Neural crest cell (in vitro differentiated cells): ENCODE measurements around the gene MTF1. TPM values are rescaled to one million over a fixed set of nuclear protein-coding genes. Genes with fewer than 3 reads are reported as not detected.
A peak's percentile ranks its signal among the peaks of the same experiment; 100 is the strongest.

Source experiments
- DNase-seq: peaks from one replicate; pipeline ENCODE4 v3.0.0; 2021; ENCODE audit warnings: low read depth, mixed read lengths, low spot score
- H3K27ac Mint-ChIP-seq: one replicate; pipeline ENCODE4 v1.8.0; 2021; ENCODE audit warnings: mild to moderate bottlenecking, mixed read lengths; ENCODE audit not compliant: unreplicated experiment
- H3K27me3 Mint-ChIP-seq: 2 replicates; pipeline ENCODE4 v1.8.0; 2021; ENCODE audit warnings: low read depth, mild to moderate bottlenecking, mixed read lengths
- H3K36me3 Mint-ChIP-seq: 2 replicates; pipeline ENCODE4 v1.8.0; 2021; ENCODE audit warnings: low read depth, mild to moderate bottlenecking, mixed read lengths
- H3K4me1 Mint-ChIP-seq: 2 replicates; pipeline ENCODE4 v1.8.0; 2021; ENCODE audit warnings: mixed read lengths
- H3K4me3 Mint-ChIP-seq: one replicate; pipeline ENCODE4 v1.8.0; 2021; ENCODE audit warnings: mild to moderate bottlenecking, mixed read lengths
- H3K9me3 Mint-ChIP-seq: 2 replicates; pipeline ENCODE4 v1.8.0; 2021; ENCODE audit warnings: mixed read lengths
- CTCF ChIP-seq: fragments of 200-600 bp; sonication (generic); conservative IDR thresholded peaks from 2 replicates; pipeline ENCODE4 v1.5.0; 2021; ENCODE audit warnings: antibody characterized with exemption, mild to moderate bottlenecking
- total RNA-seq: library from RNA; stranded (reverse); gene quantifications from 2 replicates; pipeline ENCODE4 v1.2.1, GENCODE V29; 2021

Gene MTF1
- total RNA-seq, 1 donor from 2014 or later = 19.9 TPM

GRCh38 chr1:37875833-37876232 is 16.4 kb upstream of the MTF1 start:
- Mint-ChIP-seq H3K4me3 (no peak overlapping the region), H3K9me3 (no peaks in the 10 kb centered on the region), H3K27ac (no peak overlapping the region), H3K4me1 (no peaks in the 10 kb centered on the region), H3K27me3 (no peaks in the 10 kb centered on the region), H3K36me3 (no peaks in the 10 kb centered on the region)
- peak; percentile 24 for TF ChIP-seq CTCF
- DNase-seq = no peak

- Mint-ChIP-seq H3K27ac (no peak overlapping the region), H3K27me3 (no peaks in the 10 kb centered on the region), H3K36me3 (peaks cover 8% of the 10 kb centered on the region), H3K9me3 (no peaks in the 10 kb centered on the region), H3K4me1 (no peaks in the 10 kb centered on the region), H3K4me3 (no peak overlapping the region)
- TF ChIP-seq CTCF = no peak
- no peak for DNase-seq
Measured at GRCh38 chr1:37872692-37873091, 13.3 kb upstream of the MTF1 start.

GRCh38 chr1:37868466-37868865 is 9.1 kb upstream of the MTF1 start:
- Mint-ChIP-seq H3K9me3 (no peaks in the 10 kb centered on the region), H3K4me1 (no peaks in the 10 kb centered on the region), H3K4me3 (no peak overlapping the region), H3K27me3 (no peaks in the 10 kb centered on the region), H3K27ac (no peak overlapping the region), H3K36me3 (peaks cover 12% of the 10 kb centered on the region)
- TF ChIP-seq CTCF = no peak
- DNase-seq = no peak

- DNase-seq = no peak
- no peak for TF ChIP-seq CTCF
- no peaks in the 10 kb centered on the region for H3K27me3 Mint-ChIP-seq
- no peaks in the 10 kb centered on the region for H3K4me1 Mint-ChIP-seq
- H3K9me3 Mint-ChIP-seq = no peaks in the 10 kb centered on the region
- H3K4me3 Mint-ChIP-seq = no peak overlapping the region
- no peak overlapping the region for H3K27ac Mint-ChIP-seq
- peaks cover 12% of the 10 kb centered on the region for H3K36me3 Mint-ChIP-seq
Measured at GRCh38 chr1:37867784-37868183, 8.4 kb upstream of the MTF1 start.

- H3K27ac Mint-ChIP-seq = no peak overlapping the region
- peaks cover 15% of the 10 kb centered on the region for H3K36me3 Mint-ChIP-seq
- no peak for DNase-seq
- no peak overlapping the region for H3K4me3 Mint-ChIP-seq
- TF ChIP-seq CTCF = no peak
- no peaks in the 10 kb centered on the region for H3K9me3 Mint-ChIP-seq
- H3K27me3 Mint-ChIP-seq = no peaks in the 10 kb centered on the region
- H3K4me1 Mint-ChIP-seq = no peaks in the 10 kb centered on the region
Measured at GRCh38 chr1:37866491-37866890, 7.1 kb upstream of the MTF1 start.
